ENCODE data around the gene KIAA0232.

GRCh38 chr4:6892190-6892908, 109.8 kb downstream of the KIAA0232 start:
- no peak for TF ChIP-seq POLR2A (IDR thresholded peaks at IDR 0.05; ENCODE audit: low read depth, low read length)
- no peak for TF ChIP-seq POLR2AphosphoS5 (IDR thresholded peaks at IDR 0.05; ENCODE audit: low read depth, low read length)
- no peak for TF ChIP-seq TAF1 (IDR thresholded peaks at IDR 0.05; ENCODE audit: borderline replicate concordance, low read depth, low read length)
